Body of pancreas (tissue), 4 donors: ENCODE data around the gene CCL4.

Experiments
- POLR2A ChIP-seq, 3 donors: fragments of 450-650 bp; IDR thresholded peaks; one replicate each; pipeline ENCODE4 v1.6.1; 2016; ENCODE audit warnings: antibody characterized with exemption in 3 of 3, mild to moderate bottlenecking in 2 of 3
- TF ChIP-seq, protein P1 (sequence below), 7 experiments: fragments of 450-650 bp in 4 of 7; fragments of 200-600 bp in 3 of 7; sonication (generic) in 3 of 7; IDR thresholded peaks; one replicate each; pipeline ENCODE4 v1.5.1; 2016 to 2019; ENCODE audit warnings: antibody characterized with exemption in 7 of 7

DNA sequence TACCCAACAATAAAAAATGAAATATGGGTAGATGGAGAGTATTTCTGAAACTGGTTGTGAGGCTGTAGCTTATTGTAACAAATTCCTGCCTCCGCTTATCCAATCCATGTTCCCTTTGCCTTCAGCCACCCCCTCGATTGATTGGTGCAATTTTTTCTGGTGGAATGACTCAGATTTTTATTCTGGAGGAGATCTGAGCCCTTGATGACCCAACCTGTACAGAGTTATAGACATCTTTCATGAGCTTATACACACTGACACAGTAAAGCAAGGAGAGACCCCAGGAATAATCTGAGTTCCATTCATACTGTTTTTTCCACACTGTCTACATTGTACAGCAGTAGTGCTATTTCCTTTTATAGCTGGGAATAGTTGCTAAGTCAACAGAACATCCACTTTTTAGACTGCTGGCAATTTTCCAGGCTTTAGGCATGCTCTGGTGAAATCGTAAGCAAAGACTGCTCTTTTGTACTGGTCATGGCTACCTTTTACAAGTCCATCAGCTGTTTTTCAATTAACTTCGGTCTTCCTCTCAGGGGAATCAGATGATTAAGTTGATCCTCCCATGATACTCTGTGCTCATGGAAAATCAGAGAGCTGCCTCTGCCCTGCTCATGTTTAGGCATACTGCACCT lies 30.1 kb downstream of the CCL4 start:
- TF ChIP-seq, protein P1, sequence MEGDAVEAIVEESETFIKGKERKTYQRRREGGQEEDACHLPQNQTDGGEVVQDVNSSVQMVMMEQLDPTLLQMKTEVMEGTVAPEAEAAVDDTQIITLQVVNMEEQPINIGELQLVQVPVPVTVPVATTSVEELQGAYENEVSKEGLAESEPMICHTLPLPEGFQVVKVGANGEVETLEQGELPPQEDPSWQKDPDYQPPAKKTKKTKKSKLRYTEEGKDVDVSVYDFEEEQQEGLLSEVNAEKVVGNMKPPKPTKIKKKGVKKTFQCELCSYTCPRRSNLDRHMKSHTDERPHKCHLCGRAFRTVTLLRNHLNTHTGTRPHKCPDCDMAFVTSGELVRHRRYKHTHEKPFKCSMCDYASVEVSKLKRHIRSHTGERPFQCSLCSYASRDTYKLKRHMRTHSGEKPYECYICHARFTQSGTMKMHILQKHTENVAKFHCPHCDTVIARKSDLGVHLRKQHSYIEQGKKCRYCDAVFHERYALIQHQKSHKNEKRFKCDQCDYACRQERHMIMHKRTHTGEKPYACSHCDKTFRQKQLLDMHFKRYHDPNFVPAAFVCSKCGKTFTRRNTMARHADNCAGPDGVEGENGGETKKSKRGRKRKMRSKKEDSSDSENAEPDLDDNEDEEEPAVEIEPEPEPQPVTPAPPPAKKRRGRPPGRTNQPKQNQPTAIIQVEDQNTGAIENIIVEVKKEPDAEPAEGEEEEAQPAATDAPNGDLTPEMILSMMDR (IDR thresholded peaks at IDR 0.05) = no peak
- no peak for TF ChIP-seq POLR2A (IDR thresholded peaks at IDR 0.05)
